Lung (tissue), 12 donors: ENCODE results near the gene MRPL39. TPM values are rescaled to one million over a fixed set of nuclear protein-coding genes. Genes with fewer than 3 reads are reported as not detected.

Experiments
- ATAC-seq: fragments of 200-7000 bp; cut with Tn5 transposase; one replicate; pipeline ENCODE4 v1.9.1; 2020; ENCODE audit warnings: moderate number of reproducible peaks; ENCODE audit not compliant: insufficient read depth, low FRiP score
- DNase-seq, 3 donors: peaks; one replicate each; pipeline ENCODE4 v3.0.0-alpha.2; 2013 to 2017
- H3K27ac ChIP-seq, 2 donors: one replicate each; pipeline ENCODE4 v1.5.1; 2013; ENCODE audit warnings: mild to moderate bottlenecking in 2 of 2, moderate library complexity in 2 of 2, control low read depth in 1 of 2, inconsistent platforms in 1 of 2, low read depth in 1 of 2, low read length in 1 of 2
- H3K27me3 ChIP-seq, 3 donors: one replicate each; pipeline ENCODE4 v1.5.1; 2013; ENCODE audit warnings: low read length in 2 of 3; ENCODE audit not compliant: control insufficient read depth in 3 of 3, insufficient read depth in 3 of 3
- H3K36me3 ChIP-seq, 4 donors: one replicate each; pipeline ENCODE4 v1.5.1; 2013; ENCODE audit warnings: low read length in 4 of 4, mild to moderate bottlenecking in 1 of 4, moderate library complexity in 1 of 4; ENCODE audit not compliant: control insufficient read depth in 4 of 4, insufficient read depth in 4 of 4
- H3K4me1 ChIP-seq, 5 donors: one replicate each; pipeline ENCODE4 v1.5.1; 2013; ENCODE audit warnings: low read length in 5 of 5, mild to moderate bottlenecking in 2 of 5, moderate library complexity in 1 of 5; ENCODE audit not compliant: control insufficient read depth in 5 of 5, insufficient read depth in 5 of 5
- H3K4me3 ChIP-seq: one replicate; pipeline ENCODE4 v1.5.1; 2013; ENCODE audit warnings: mild to moderate bottlenecking, control low read depth, moderate library complexity
- H3K9ac ChIP-seq, 2 donors: one replicate each; pipeline ENCODE4 v1.5.1; 2013; ENCODE audit warnings: low read length in 2 of 2, control low read depth in 1 of 2; ENCODE audit not compliant: insufficient read depth in 1 of 2
- H3K9me3 ChIP-seq, 4 donors: one replicate each; pipeline ENCODE4 v1.5.1; 2013; ENCODE audit warnings: low read length in 3 of 4, mild to moderate bottlenecking in 1 of 4, moderate library complexity in 1 of 4; ENCODE audit not compliant: control insufficient read depth in 4 of 4, insufficient read depth in 3 of 4
- WGBS, 2 donors: extraction: QIAGEN DNeasy Blood & Tissue Kit; methylation state at CpG; one replicate each; pipeline ENCODE4 v1.1.7; 2013; 5-methylcytosine and 5-hydroxymethylcytosine counted together
- polyA plus RNA-seq, 2 donors: library from polyadenylated mRNA; stranded (reverse); fragments of 200-250 nt; gene quantifications; one replicate each; pipeline ENCODE4 v1.2.1, GENCODE V29; 2013
- total RNA-seq, 2 donors: library from RNA; depleted of rRNA in 1 of 2; stranded (reverse); fragments of >200 nt in 1 of 2; gene quantifications; one replicate each; pipeline ENCODE4 v1.2.1, GENCODE V29; 2014 to 2021
- TF ChIP-seq, protein P1 (sequence below): IDR thresholded peaks from 2 replicates; pipeline ENCODE4 v1.5.1; 2012; ENCODE audit warnings: mild to moderate bottlenecking; ENCODE audit errors: control extremely low read depth, extremely low read depth
- donor health status: control.
- donor health status: control.
- donor health status: Bipolar disorder and iron deficiency.
- donor health status: healthy.
- donor health status: DM: yes; HTN: yes; CAD: no.

Gene MRPL39
- total and polyA plus RNA-seq, 4 donors = 21.8 to 31.6 (median 29.5) TPM

GRCh38 chr21:25537174-25537573 is 70.1 kb downstream of the MRPL39 start:
- no peak overlapping the region for H3K4me3 ChIP-seq
- no peak for ATAC-seq
- H3K36me3 ChIP-seq = no peaks in the 10 kb centered on the region
- DNase-seq = no peak
- H3K27me3 ChIP-seq = no peaks in the 10 kb centered on the region
- no peak overlapping the region for H3K9ac ChIP-seq
- TF ChIP-seq, protein P1, sequence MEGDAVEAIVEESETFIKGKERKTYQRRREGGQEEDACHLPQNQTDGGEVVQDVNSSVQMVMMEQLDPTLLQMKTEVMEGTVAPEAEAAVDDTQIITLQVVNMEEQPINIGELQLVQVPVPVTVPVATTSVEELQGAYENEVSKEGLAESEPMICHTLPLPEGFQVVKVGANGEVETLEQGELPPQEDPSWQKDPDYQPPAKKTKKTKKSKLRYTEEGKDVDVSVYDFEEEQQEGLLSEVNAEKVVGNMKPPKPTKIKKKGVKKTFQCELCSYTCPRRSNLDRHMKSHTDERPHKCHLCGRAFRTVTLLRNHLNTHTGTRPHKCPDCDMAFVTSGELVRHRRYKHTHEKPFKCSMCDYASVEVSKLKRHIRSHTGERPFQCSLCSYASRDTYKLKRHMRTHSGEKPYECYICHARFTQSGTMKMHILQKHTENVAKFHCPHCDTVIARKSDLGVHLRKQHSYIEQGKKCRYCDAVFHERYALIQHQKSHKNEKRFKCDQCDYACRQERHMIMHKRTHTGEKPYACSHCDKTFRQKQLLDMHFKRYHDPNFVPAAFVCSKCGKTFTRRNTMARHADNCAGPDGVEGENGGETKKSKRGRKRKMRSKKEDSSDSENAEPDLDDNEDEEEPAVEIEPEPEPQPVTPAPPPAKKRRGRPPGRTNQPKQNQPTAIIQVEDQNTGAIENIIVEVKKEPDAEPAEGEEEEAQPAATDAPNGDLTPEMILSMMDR = no peak
- peaks cover 0 to 10% (median 3%) of the 10 kb centered on the region in 4 donors for H3K9me3 ChIP-seq
- no peak overlapping the region for H3K27ac ChIP-seq
- H3K4me1 ChIP-seq = no peaks in the 10 kb centered on the region

DNA sequence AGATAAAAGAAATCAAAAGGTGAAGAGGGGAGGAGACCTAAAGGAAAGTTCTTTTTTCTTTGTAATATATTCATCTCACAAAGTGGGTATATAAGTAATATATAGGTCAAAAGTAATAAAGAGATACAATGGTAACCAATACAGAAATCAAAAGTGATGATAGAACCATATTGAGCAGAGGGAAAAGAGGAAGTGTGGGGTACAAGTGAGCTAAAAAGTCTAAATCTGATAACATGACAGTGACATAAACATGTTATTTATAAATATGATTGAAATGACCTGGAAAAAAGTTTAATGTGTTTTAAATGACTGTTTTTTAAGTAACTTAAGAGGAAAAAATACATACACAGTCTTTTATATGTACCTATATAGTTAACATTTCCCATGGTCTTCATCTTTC is 70.5 kb downstream of the MRPL39 start:
- ATAC-seq (no peak), DNase-seq (no peak)
- H3K9ac ChIP-seq = no peak overlapping the region
- H3K4me3 ChIP-seq = no peak overlapping the region
- TF ChIP-seq, protein P1 = no peak
- H3K36me3 ChIP-seq = no peaks in the 10 kb centered on the region
- H3K27ac ChIP-seq = no peak overlapping the region
- H3K27me3 ChIP-seq = no peaks in the 10 kb centered on the region
- no peaks in the 10 kb centered on the region for H3K4me1 ChIP-seq
- peaks cover 0 to 10% (median 3%) of the 10 kb centered on the region in 4 donors for H3K9me3 ChIP-seq

DNA sequence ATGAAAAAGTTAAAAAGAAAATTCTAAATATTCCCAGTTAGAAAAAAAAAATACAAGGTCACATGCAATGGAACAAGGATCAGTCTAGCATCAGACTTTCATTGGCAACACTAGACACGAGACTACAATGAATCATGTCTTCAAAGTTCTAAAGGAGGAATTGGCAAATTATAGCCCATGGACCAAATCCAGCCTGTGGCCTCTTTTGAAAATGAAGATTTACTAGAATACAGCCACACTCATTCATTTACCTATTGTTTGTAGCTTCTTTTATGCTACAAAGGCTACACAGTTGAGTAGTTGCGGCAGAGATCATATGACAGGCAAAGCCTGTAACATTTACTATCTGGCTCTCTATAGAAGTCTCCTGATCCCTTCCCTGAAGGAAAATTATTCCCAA is 71.4 kb downstream of the MRPL39 start:
- Histone ChIP-seq H3K4me3 (no peak overlapping the region), H3K36me3 (no peaks in the 10 kb centered on the region), H3K27me3 (no peaks in the 10 kb centered on the region), H3K9me3 (peaks cover 0 to 10% (median 3%) of the 10 kb centered on the region in 4 donors), H3K4me1 (no peaks in the 10 kb centered on the region), H3K27ac (no peak overlapping the region), H3K9ac (no peak overlapping the region)
- 89 to 93% methylated on average over 2 of the region's 2 CpGs for WGBS, 2 donors
- TF ChIP-seq, protein P1 = no peak
- DNase-seq (no peak), ATAC-seq (no peak)

Other genes starting within 250 kb of the MRPL39 start
- gene JAM2, start 31.8 kb upstream of the MRPL39 start, total RNA-seq = 10 to 100 TPM; 16.0 to 57.1 TPM
- 10 to 100 TPM; 11.1 to 12.8 TPM for gene JAM2, start 31.8 kb upstream of the MRPL39 start, polyA plus RNA-seq
- gene ATP5PF, start 127.4 kb upstream of the MRPL39 start, total RNA-seq = 10 to 100 TPM; 72.8 to 80.3 TPM
- gene ATP5PF, start 127.4 kb upstream of the MRPL39 start, polyA plus RNA-seq = 100 to 1,000 TPM; 185 to 289 TPM
- 10 to 100 TPM; 15.6 to 43.6 TPM for gene GABPA, start 127.5 kb upstream of the MRPL39 start, total RNA-seq
- 1 to 10 TPM; 7.2 to 8.9 TPM for gene GABPA, start 127.5 kb upstream of the MRPL39 start, polyA plus RNA-seq